DMS114 treated with DMSO at 0.1 percent for 48 hours (cell line): ENCODE data around the gene DYNLT4.
"Not testable (repeated sequence)": the region's sequence is repeated elsewhere in the genome, so short reads cannot be mapped to it uniquely, and the experiment has no call there.

ENCODE experiments used
- DNase-seq: peaks from one replicate; lab custom pipeline; 2025; ENCODE audit not compliant: unreplicated experiment; lab: John Stamatoyannopoulos, UW

The DYNLT4 gene

GRCh38 chr1:44828841-44829440, 21.8 kb upstream of the DYNLT4 start:
- DNase-seq: no peak

- DNase-seq: no peak
These were observed 21.0 kb upstream of the DYNLT4 start for GRCh38 chr1:44828003-44828651.

- DNase-seq: no peak
These were observed 20.2 kb upstream of the DYNLT4 start for GRCh38 chr1:44827197-44828002.

- no peak for DNase-seq
These were observed 19.4 kb upstream of the DYNLT4 start for GRCh38 chr1:44826375-44827196.

GRCh38 chr1:44824392-44824791, 17.2 kb upstream of the DYNLT4 start:
- DNase-seq: not testable (repeated sequence)

GRCh38 chr1:44822981-44823451, 15.9 kb upstream of the DYNLT4 start:
- DNase-seq: no peak

GRCh38 chr1:44822131-44822701, 15.1 kb upstream of the DYNLT4 start:
- DNase-seq: no peak

GRCh38 chr1:44821240-44821715, 14.1 kb upstream of the DYNLT4 start:
- DNase-seq: no peak

GRCh38 chr1:44820328-44821239, 13.4 kb upstream of the DYNLT4 start:
- DNase-seq: no peak

GRCh38 chr1:44819608-44820327, 12.6 kb upstream of the DYNLT4 start:
- peak; percentile 97 for DNase-seq

GRCh38 chr1:44819196-44819607, 12.1 kb upstream of the DYNLT4 start:
- peak; percentile 97 for DNase-seq

GRCh38 chr1:44817771-44818495, 10.8 kb upstream of the DYNLT4 start:
- no peak for DNase-seq

- no peak for DNase-seq
These were observed 10.2 kb upstream of the DYNLT4 start for GRCh38 chr1:44817307-44817706.

GRCh38 chr1:44815926-44816325, 8.8 kb upstream of the DYNLT4 start:
- not testable (repeated sequence) for DNase-seq

- no peak for DNase-seq
These were observed 5.8 kb upstream of the DYNLT4 start for GRCh38 chr1:44812822-44813543.

- DNase-seq: no peak
These were observed 4.1 kb upstream of the DYNLT4 start for GRCh38 chr1:44811234-44811633.

- not testable (repeated sequence) for DNase-seq
These were observed 3.6 kb upstream of the DYNLT4 start for GRCh38 chr1:44810762-44811105.
